ENCODE measurements around the gene CST8.

The CST8 gene

GRCh38 chr20:23536328-23536974, 45.5 kb downstream of the CST8 start:
- in situ Hi-C loops (cut with HindIII; ENCODE audit: low pct_unique_long_range_greater_than_20kb, low sequenced_read_pairs) = no loop called here
- TF ChIP-seq JUND (IDR thresholded peaks at IDR 0.05; ENCODE audit: low read depth) = no peak
- no peak for DNase-seq (ENCODE audit: low read depth in 1 of 2, low spot score in 1 of 2)

- DNase-seq (ENCODE audit: low read depth in 1 of 2, low spot score in 1 of 2) = no peak
- in situ Hi-C loops (cut with HindIII; ENCODE audit: low pct_unique_long_range_greater_than_20kb, low sequenced_read_pairs) = no loop called here
- no peak for TF ChIP-seq JUND (IDR thresholded peaks at IDR 0.05; ENCODE audit: low read depth)
Measured at GRCh38 chr20:23537030-23537429, 46.1 kb downstream of the CST8 start.

- no peak for TF ChIP-seq JUND (IDR thresholded peaks at IDR 0.05; ENCODE audit: low read depth)
- no peak for DNase-seq (ENCODE audit: low read depth in 1 of 2, low spot score in 1 of 2)
- in situ Hi-C loops (cut with HindIII; ENCODE audit: low pct_unique_long_range_greater_than_20kb, low sequenced_read_pairs) = no loop called here
Measured at GRCh38 chr20:23540624-23541023, 49.7 kb downstream of the CST8 start.

- in situ Hi-C loops (cut with HindIII; ENCODE audit: low pct_unique_long_range_greater_than_20kb, low sequenced_read_pairs) = no loop called here
- no peak for TF ChIP-seq JUND (IDR thresholded peaks at IDR 0.05; ENCODE audit: low read depth)
- DNase-seq (ENCODE audit: low read depth in 1 of 2, low spot score in 1 of 2) = no peak
Measured at GRCh38 chr20:23541330-23541729, 50.4 kb downstream of the CST8 start.

GRCh38 chr20:23541776-23542175, 50.9 kb downstream of the CST8 start:
- DNase-seq (ENCODE audit: low read depth in 1 of 2, low spot score in 1 of 2) = no peak
- TF ChIP-seq JUND (IDR thresholded peaks at IDR 0.05; ENCODE audit: low read depth) = no peak
- in situ Hi-C loops (cut with HindIII; ENCODE audit: low pct_unique_long_range_greater_than_20kb, low sequenced_read_pairs) = no loop called here

GRCh38 chr20:23542801-23543200, 51.9 kb downstream of the CST8 start:
- TF ChIP-seq JUND (IDR thresholded peaks at IDR 0.05; ENCODE audit: low read depth) = no peak
- no peak for DNase-seq (ENCODE audit: low read depth in 1 of 2, low spot score in 1 of 2)
- in situ Hi-C loops (cut with HindIII; ENCODE audit: low pct_unique_long_range_greater_than_20kb, low sequenced_read_pairs) = no loop called here

- in situ Hi-C loops (cut with HindIII; ENCODE audit: low pct_unique_long_range_greater_than_20kb, low sequenced_read_pairs) = no loop called here
- DNase-seq (ENCODE audit: low read depth in 1 of 2, low spot score in 1 of 2) = no peak
- no peak for TF ChIP-seq JUND (IDR thresholded peaks at IDR 0.05; ENCODE audit: low read depth)
Measured at GRCh38 chr20:23544133-23544532, 53.2 kb downstream of the CST8 start.
